22Rv1 (cell line): ENCODE measurements around the gene CALM3.

Experiments
- ZFX ChIP-seq: fragments of 450-650 bp; IDR thresholded peaks from 2 replicates; pipeline ENCODE4 v1.6.1; 2017; ENCODE audit warnings: antibody characterized with exemption, borderline replicate concordance
- TF ChIP-seq, protein P1 (sequence below): fragments of 450-650 bp; IDR thresholded peaks from 2 replicates; pipeline ENCODE4 v1.5.1; 2017; ENCODE audit warnings: mild to moderate bottlenecking

DNA sequence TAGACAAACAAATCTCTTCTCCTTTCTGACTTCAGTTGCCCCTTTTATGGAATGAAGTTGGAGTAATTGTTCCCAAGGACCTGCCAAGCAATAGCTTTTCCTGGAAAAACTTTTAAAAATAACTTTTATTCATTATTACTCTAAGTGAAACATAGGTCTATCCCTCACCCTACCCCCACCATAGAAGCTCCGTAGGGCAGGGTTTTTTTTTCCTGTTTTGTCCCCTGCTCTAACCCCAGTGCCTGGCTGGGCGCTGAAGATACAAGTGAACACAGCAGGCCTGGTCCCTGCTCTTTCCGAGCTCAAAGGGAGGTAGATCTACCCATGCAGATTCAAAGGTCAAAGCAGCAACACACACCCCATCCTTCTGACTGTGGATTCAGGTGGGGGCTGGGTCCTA lies 43.6 kb downstream of the CALM3 start:
- TF ChIP-seq, protein P1, sequence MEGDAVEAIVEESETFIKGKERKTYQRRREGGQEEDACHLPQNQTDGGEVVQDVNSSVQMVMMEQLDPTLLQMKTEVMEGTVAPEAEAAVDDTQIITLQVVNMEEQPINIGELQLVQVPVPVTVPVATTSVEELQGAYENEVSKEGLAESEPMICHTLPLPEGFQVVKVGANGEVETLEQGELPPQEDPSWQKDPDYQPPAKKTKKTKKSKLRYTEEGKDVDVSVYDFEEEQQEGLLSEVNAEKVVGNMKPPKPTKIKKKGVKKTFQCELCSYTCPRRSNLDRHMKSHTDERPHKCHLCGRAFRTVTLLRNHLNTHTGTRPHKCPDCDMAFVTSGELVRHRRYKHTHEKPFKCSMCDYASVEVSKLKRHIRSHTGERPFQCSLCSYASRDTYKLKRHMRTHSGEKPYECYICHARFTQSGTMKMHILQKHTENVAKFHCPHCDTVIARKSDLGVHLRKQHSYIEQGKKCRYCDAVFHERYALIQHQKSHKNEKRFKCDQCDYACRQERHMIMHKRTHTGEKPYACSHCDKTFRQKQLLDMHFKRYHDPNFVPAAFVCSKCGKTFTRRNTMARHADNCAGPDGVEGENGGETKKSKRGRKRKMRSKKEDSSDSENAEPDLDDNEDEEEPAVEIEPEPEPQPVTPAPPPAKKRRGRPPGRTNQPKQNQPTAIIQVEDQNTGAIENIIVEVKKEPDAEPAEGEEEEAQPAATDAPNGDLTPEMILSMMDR = no peak
- TF ChIP-seq ZFX = no peak
